Activated B cell treated with CpG ODN at 0.5 μM for 24 hours (primary cell): ENCODE measurements around the gene TSGA10IP. TPM values are rescaled to one million over a fixed set of nuclear protein-coding genes. Genes with fewer than 3 reads are reported as not detected.

Experiments
- ATAC-seq: fragments of 200-7000 bp; cut with Tn5 transposase; one replicate; pipeline ENCODE4 v1.10.0; 2021; ENCODE audit warnings: low read depth, mild to moderate bottlenecking, moderate library complexity
- CTCF ChIA-PET: fragments of 350-600 bp; sonication (Branson Sonifier 250); formaldehyde crosslinking; loops from one replicate; lab custom pipeline; 2021; ENCODE audit warnings: antibody characterized with exemption; lab: Charles Lee
- POLR2A ChIA-PET: fragments of 350-600 bp; sonication (Branson Sonifier 250); formaldehyde crosslinking; loops from one replicate; lab custom pipeline; 2021; ENCODE audit warnings: antibody characterized with exemption; lab: Charles Lee
- DNase-seq: peaks from one replicate; pipeline ENCODE4 v3.0.0; 2022
- H3K27ac Mint-ChIP-seq: one replicate; pipeline ENCODE4 v1.8.0; 2020; ENCODE audit warnings: mixed read lengths
- H3K27me3 Mint-ChIP-seq: one replicate; pipeline ENCODE4 v1.8.0; 2021; ENCODE audit warnings: mixed read lengths
- H3K36me3 Mint-ChIP-seq: one replicate; pipeline ENCODE4 v1.8.0; 2021; ENCODE audit warnings: low read depth, mixed read lengths
- H3K4me1 Mint-ChIP-seq: one replicate; pipeline ENCODE4 v1.8.0; 2021; ENCODE audit warnings: mixed read lengths
- H3K4me3 Mint-ChIP-seq: one replicate; pipeline ENCODE4 v1.8.0; 2020; ENCODE audit warnings: mild to moderate bottlenecking, mixed read lengths
- H3K9me3 Mint-ChIP-seq: one replicate; pipeline ENCODE4 v1.8.0; 2020; ENCODE audit warnings: mixed read lengths
- CTCF ChIP-seq: fragments of 200-600 bp; IDR thresholded peaks from one replicate; pipeline ENCODE4 v1.8.0; 2022; ENCODE audit warnings: antibody characterized with exemption, mild to moderate bottlenecking
- intact Hi-C: fragments of 100-400 bp; cut with micrococcal nuclease; formaldehyde crosslinking; loops from one replicate; pipeline ENCODE4 v1.15.1; 2024
- total RNA-seq: library from RNA; stranded (reverse); gene quantifications from 2 replicates; pipeline ENCODE4 v1.2.3, GENCODE V29; 2022

TSGA10IP gene
- total RNA-seq, 1 donor from 2014 or later, result not detected

GRCh38 chr11:65917434-65918210 is 27.7 kb upstream of the TSGA10IP start:
- intact Hi-C loops, result loop anchor here (2.0 kb wide), 1 partner anchor 23 kb away; no protein-coding TSS in a partner anchor
- ATAC-seq (no peak), DNase-seq (no peak)
- POLR2A ChIA-PET, result interaction anchor here (0.6 to 4.8 kb wide), 12 partner anchors 10 to 58 kb away, joined by 3 to 55 read pairs (median 6); partner anchors contain the start of genes CCDC85B, FIBP, FOSL1 and MUS81
- peaks cover 18% of the 10 kb centered on the region for H3K36me3 Mint-ChIP-seq
- CTCF ChIA-PET, result interaction anchor here (1.3 to 1.5 kb wide), 2 partner anchors 27 to 29 kb away, joined by 3 to 5 read pairs; partner anchors contain the start of genes CCDC85B and FIBP
- no peak for TF ChIP-seq CTCF
- H3K9me3 Mint-ChIP-seq, result no peaks in the 10 kb centered on the region
- H3K4me3 Mint-ChIP-seq, result peak overlapping the region; percentile 88
- H3K27me3 Mint-ChIP-seq, result no peaks in the 10 kb centered on the region
- H3K4me1 Mint-ChIP-seq, result peaks cover 53% of the 10 kb centered on the region
- H3K27ac Mint-ChIP-seq, result peak overlapping the region; percentile 81

DNA sequence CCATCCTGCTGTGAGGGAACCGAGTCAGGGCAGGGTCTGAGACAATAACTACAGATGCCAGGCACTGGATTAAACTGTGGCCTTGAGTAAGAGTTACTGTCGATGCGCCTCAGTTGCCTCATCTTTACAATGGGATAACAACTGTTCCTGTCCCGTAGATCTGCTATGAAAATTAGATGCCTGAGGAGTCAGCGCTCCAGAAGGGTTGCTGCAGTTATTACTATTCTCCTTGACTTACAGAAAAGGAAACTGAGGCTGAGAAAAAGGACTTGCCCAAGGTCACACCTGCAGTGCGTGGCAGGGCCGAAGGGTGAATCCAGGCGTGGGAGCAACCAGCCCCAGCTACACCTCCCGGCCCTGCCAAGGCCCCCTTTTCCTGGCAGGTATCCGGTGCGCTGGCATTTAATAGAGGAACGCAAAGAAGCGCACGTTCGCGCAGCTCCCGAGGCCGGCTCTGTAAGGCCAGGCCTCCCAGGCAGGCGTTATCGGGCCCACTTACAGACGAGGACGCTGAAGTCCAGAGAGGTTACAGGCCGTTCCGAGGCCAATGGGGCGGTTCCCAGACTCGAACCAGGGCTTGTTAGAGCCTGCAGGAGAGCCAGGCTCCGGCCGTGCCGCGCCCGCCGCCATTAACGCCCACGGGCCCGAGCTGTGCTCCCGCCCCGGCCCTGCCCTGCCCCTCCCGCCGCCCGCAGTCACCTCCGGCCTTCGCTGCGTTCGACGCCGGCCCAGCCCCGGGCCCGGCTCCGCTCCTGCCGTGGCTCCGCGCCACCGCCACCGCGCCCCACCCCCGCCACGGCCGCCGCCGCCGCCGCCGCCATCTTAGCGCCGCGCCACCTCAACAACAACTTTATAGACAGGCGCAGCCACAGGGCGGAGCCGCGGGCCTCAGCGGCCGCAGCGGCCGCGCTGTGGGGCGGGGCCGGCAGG is 26.8 kb upstream of the TSGA10IP start, which contains the start of gene C11orf68:
Gene C11orf68, minus strand, starts transcription at position 852 of the 930 bp plus-strand sequence. Its CDS starts 31 bp downstream, at position 821.
- ATAC-seq (no peak), DNase-seq (no peak)
- ChIA-PET POLR2A (interaction anchor here (0.6 to 4.8 kb wide), 12 partner anchors 9 to 198 kb away, joined by 3 to 55 read pairs (median 6); partner anchors contain the start of genes CCDC85B, FIBP, FOSL1 and MUS81), CTCF (interaction anchor here (0.5 to 1.5 kb wide), 3 partner anchors 28 to 30 kb away, joined by 3 to 5 read pairs (median 3); partner anchors contain the start of genes CCDC85B and FIBP)
- peak within 1 kb of the TSS; percentile 93 for H3K4me3 Mint-ChIP-seq
- H3K4me1 Mint-ChIP-seq, result peaks cover 53% of the 10 kb centered on the region
- H3K27ac Mint-ChIP-seq, result peak within 1 kb of the TSS; percentile 81
- peaks cover 26% of the 10 kb centered on the region for H3K36me3 Mint-ChIP-seq
- H3K27me3 Mint-ChIP-seq, result no peaks in the 10 kb centered on the region
- no peaks in the 10 kb centered on the region for H3K9me3 Mint-ChIP-seq
- intact Hi-C loops, result loop anchor here (1.0 to 2.0 kb wide), 12 partner anchors 10 to 303 kb away; partner anchors contain the start of genes BANF1, CCDC85B, CFL1 and EIF1AD
- TF ChIP-seq CTCF, result no peak

DNA sequence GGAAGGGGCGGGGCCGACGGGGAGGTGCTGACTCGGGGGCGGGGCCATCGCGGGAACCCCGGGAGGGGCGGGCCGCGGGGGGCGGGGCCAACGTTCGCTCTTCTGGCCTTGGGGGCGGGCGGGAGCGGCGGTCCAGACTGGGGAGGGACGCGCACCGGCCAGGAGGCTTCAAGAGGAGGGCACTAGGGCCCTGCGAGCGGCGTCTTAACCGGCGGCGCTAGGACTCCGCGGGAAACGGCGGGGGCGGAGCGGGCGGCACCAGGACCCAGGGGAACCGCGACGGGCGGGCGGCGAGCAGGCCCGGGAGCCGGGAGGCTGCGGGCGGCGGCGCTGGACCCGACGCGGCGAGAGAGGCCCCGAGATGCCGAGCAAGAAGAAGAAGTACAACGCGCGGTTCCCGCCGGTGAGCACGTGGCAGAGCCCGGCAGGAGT is 26.1 kb upstream of the TSGA10IP start, which contains the start of gene DRAP1:
Gene DRAP1, plus strand, starts transcription at position 286 of the 432 bp plus-strand sequence. Its CDS starts 76 bp downstream, at position 362.
- ATAC-seq (peak; percentile 87), DNase-seq (peak; percentile 95)
- intact Hi-C loops, result loop anchor here (1.0 to 2.0 kb wide), 12 partner anchors 9 to 304 kb away; partner anchors contain the start of genes BANF1, CCDC85B, CFL1 and EIF1AD
- H3K4me1 Mint-ChIP-seq, result peaks cover 53% of the 10 kb centered on the region
- TF ChIP-seq CTCF, result no peak
- no peaks in the 10 kb centered on the region for H3K27me3 Mint-ChIP-seq
- peak within 1 kb of the TSS; percentile 93 for H3K4me3 Mint-ChIP-seq
- ChIA-PET CTCF (interaction anchor here (0.5 to 1.5 kb wide), 2 partner anchors 28 to 31 kb away, joined by 3 to 5 read pairs; partner anchors contain the start of genes CCDC85B and FIBP), POLR2A (interaction anchor here (0.6 to 4.8 kb wide), 11 partner anchors 17 to 199 kb away, joined by 3 to 55 read pairs (median 7); partner anchors contain the start of genes CCDC85B, FIBP, FOSL1 and MUS81)
- H3K9me3 Mint-ChIP-seq, result no peaks in the 10 kb centered on the region
- H3K27ac Mint-ChIP-seq, result peak within 1 kb of the TSS; percentile 81
- peaks cover 27% of the 10 kb centered on the region for H3K36me3 Mint-ChIP-seq

DNA sequence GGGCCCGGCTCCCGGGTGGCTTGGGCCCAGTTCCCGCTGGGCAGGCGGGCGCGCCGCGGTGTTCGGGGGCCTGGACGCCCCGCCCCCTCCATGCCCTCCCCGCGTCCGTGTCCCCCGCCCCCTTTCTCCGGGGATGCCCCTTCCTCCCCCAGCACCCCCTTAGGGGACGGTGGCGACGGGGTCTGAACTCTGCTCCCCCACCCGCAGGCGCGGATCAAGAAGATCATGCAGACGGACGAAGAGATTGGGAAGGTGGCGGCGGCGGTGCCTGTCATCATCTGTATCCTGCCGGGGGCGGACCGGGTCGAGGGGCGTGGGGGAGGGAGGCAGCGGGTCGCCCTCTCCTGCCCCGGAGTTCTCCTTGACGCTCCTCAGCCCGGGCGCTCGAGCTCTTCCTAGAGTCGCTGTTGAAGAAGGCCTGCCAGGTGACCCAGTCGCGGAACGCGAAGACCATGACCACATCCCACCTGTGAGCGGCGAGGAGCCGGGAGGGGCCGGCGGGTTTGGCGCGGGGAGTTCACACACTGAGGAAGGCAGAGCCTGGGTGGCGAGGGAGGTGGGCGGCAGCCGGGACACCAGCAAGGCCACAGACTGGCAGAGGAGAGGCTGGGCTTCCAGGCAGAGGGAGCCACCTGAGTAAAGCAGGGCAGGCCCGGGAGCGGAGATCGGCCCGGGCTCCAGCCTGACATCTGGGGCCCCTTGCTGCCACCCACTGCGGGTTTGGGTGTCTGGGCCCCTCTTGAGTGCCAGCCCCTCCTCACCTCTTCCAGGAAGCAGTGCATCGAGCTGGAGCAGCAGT is 25.5 kb upstream of the TSGA10IP start:
- ATAC-seq (peak; percentile 44), DNase-seq (no peak)
- H3K4me3 Mint-ChIP-seq, result peak overlapping the region; percentile 93
- ChIA-PET CTCF (no interaction called here), POLR2A (interaction anchor here (0.6 to 4.8 kb wide), 10 partner anchors 20 to 257 kb away, joined by 3 to 55 read pairs (median 4); partner anchors contain the start of genes CCDC85B, FIBP, FOSL1 and MUS81)
- H3K36me3 Mint-ChIP-seq, result peaks cover 30% of the 10 kb centered on the region
- TF ChIP-seq CTCF, result no peak
- peaks cover 50% of the 10 kb centered on the region for H3K4me1 Mint-ChIP-seq
- no peaks in the 10 kb centered on the region for H3K9me3 Mint-ChIP-seq
- peak overlapping the region; percentile 76 for H3K27ac Mint-ChIP-seq
- intact Hi-C loops, result loop anchor here (1.0 to 2.0 kb wide), 12 partner anchors 9 to 304 kb away; partner anchors contain the start of genes BANF1, CCDC85B, CFL1 and EIF1AD
- no peaks in the 10 kb centered on the region for H3K27me3 Mint-ChIP-seq
